Large intestine (tissue), 3 donors: ENCODE measurements around the gene PROSER1. TPM values are rescaled to one million over a fixed set of nuclear protein-coding genes. Genes with fewer than 3 reads are reported as not detected.

Experiments used
- DNase-seq, 2 donors: peaks; one replicate each; pipeline versions ENCODE4 v3.0.0 to v3.0.0-alpha.2; 2013
- H3K27ac ChIP-seq: one replicate; pipeline ENCODE4 v1.5.1; 2013; ENCODE audit warnings: low read length
- H3K27me3 ChIP-seq: 2 replicates; pipeline ENCODE4 v1.6.1; 2013; ENCODE audit warnings: low read length; ENCODE audit not compliant: control insufficient read depth, insufficient read depth
- H3K36me3 ChIP-seq: 2 replicates; pipeline ENCODE4 v1.6.1; 2013; ENCODE audit warnings: low read length; ENCODE audit not compliant: control insufficient read depth, insufficient read depth
- H3K4me1 ChIP-seq: one replicate; pipeline ENCODE4 v1.6.1; 2013; ENCODE audit warnings: low read length; ENCODE audit not compliant: control insufficient read depth, insufficient read depth
- H3K4me3 ChIP-seq: one replicate; pipeline ENCODE4 v1.5.1; 2013; ENCODE audit warnings: low read length
- H3K9me3 ChIP-seq: one replicate; pipeline ENCODE4 v1.6.1; 2013; ENCODE audit warnings: mild to moderate bottlenecking, low read depth, low read length, moderate library complexity; ENCODE audit not compliant: control insufficient read depth
- WGBS: methylation state at CpG from one replicate; pipeline ENCODE4 v1.1.5; 2013; ENCODE audit warnings: low lambda C conversion rate; ENCODE audit not compliant: insufficient coverage; 5-methylcytosine and 5-hydroxymethylcytosine counted together
- polyA plus RNA-seq: library from polyadenylated mRNA; unstranded; fragments of 120-200 nt; gene quantifications from one replicate; pipeline ENCODE4 v1.2.1, GENCODE V29; 2013

Gene PROSER1
- polyA plus RNA-seq, 1 donor: 43.2 TPM

- Histone ChIP-seq H3K36me3 (no peaks in the 10 kb centered on the region), H3K4me1 (no peaks in the 10 kb centered on the region), H3K27me3 (no peaks in the 10 kb centered on the region), H3K9me3 (no peaks in the 10 kb centered on the region), H3K27ac (no peak overlapping the region), H3K4me3 (no peak overlapping the region)
- DNase-seq: no peak
- WGBS: no CpG with 5 or more reads among the region's 4 CpGs
These were observed 72.6 kb downstream of the PROSER1 start for GRCh38 chr13:38965281-38965680.

- Histone ChIP-seq H3K27ac (no peak overlapping the region), H3K27me3 (no peaks in the 10 kb centered on the region), H3K4me1 (no peaks in the 10 kb centered on the region), H3K4me3 (no peak overlapping the region), H3K9me3 (no peaks in the 10 kb centered on the region), H3K36me3 (no peaks in the 10 kb centered on the region)
- DNase-seq: no peak
These were observed 77.7 kb downstream of the PROSER1 start for GRCh38 chr13:38960175-38960574.

Other genes starting within 250 kb of the PROSER1 start
- 0.04 TPM for gene STOML3, start 47.3 kb downstream of the PROSER1 start, polyA plus RNA-seq
- gene NHLRC3, start 367 bp upstream of the PROSER1 start, polyA plus RNA-seq: 80.7 TPM